NCI-H2107 (cell line): ENCODE measurements around the gene EXOC4.

Experiments used
- DNase-seq: peaks from one replicate; lab custom pipeline; 2025; lab: John Stamatoyannopoulos, UW

Gene EXOC4

DNA sequence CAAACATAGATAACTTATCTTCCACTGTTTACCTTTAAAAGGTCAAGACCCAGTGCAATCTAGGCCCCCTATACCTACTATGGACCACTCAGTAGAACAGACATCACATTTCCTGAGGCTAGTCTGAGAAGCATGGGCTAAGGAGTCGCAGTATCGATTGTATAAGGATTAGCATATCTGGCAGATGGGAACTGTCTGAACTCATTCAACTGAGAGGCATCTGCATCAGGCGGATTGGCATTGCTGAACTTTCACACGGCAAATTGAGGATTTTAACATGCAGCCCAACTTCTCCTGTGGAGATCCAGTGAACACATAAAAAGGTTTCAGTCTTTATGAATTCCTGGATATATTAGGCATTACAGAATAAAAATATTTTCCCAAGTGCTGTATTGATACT lies 785.1 kb downstream of the EXOC4 start:
- DNase-seq, result no peak

- DNase-seq, result no peak
These were observed 788.1 kb downstream of the EXOC4 start for GRCh38 chr7:134040988-134041387.

DNA sequence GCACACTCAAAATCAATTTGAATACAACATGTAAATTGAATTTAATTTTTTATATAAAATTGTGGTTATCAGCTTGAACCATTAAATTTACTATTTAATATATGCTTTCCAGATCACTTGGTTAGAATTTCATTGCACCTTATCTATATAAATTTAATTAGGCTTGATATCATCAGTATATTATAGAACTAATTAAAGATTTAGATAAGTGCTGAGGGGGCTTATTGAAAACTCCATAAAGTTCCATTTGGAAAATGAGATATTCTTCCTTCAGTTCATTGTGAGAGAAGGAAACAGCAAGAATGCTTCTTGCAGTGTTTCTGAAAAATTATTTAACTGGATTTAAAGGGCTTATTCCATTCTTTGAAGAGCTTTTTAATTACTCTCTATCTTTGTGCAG lies 788.6 kb downstream of the EXOC4 start:
- DNase-seq, result no peak

DNA sequence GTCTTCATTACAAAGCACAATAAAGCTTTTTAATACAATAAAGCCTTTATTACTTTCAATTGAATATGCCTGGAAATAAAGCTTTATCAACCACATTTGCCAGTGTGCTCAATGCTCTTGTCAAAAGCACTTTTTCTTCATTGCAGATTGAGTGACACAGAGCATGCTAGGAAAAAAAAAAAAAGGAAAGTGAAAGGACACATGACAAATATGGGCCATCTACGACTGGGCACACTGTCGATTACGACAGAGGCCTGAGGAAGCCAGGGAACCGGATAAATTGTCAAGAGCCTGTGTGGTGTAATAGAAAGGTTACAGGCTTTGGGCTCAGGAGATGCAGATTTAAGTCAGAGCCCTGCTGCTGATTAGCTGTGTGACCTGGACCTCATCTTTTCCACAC lies 789.4 kb downstream of the EXOC4 start:
- no peak for DNase-seq

- no peak for DNase-seq
These were observed 791.8 kb downstream of the EXOC4 start for GRCh38 chr7:134044682-134045081.

DNA sequence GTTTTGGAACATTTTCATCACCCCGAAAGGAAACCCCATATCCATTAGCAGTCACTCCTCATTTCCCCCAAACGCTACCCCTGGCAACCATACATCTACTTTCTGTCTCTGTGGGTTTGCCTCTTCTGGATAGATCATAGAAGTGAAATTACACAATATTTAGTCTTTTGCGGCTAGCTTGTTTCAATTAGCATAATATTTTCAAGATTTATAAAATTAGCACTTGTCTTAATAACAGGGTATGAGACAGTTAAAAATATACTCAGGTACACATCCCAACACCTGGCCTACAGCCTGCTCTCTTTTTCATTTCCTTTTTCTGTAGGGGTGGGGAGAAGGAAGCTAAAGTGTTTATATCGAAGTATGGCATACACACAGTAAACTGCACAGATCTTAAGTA lies 792.8 kb downstream of the EXOC4 start:
- DNase-seq, result no peak

- DNase-seq, result no peak
These were observed 793.8 kb downstream of the EXOC4 start for GRCh38 chr7:134046594-134047128.

GRCh38 chr7:134047675-134048074 lies 794.8 kb downstream of the EXOC4 start:
- DNase-seq, result no peak

DNA sequence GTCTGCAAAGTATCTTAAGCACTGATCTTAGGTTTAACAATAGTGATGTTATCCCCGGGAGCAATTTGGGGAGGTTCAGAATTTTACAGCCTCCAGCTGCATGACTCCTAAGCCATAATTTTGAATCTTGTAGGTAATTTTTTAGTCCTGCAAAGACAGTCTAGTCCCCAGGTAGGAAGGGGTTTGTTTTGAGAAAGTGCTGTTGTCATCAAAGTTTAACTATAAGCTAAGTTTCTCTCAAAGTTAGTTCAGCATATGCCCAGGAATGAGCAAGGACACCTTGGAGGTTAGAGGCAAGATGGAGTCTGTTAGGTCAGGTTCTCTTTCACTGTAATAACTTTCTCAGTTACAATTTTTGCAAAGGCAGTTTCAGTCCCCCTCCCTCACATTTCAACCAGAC lies 795.3 kb downstream of the EXOC4 start:
- no peak for DNase-seq

- no peak for DNase-seq
These were observed 798.1 kb downstream of the EXOC4 start for GRCh38 chr7:134051020-134051419.

GRCh38 chr7:134056816-134057215 lies 803.9 kb downstream of the EXOC4 start:
- no peak for DNase-seq

DNA sequence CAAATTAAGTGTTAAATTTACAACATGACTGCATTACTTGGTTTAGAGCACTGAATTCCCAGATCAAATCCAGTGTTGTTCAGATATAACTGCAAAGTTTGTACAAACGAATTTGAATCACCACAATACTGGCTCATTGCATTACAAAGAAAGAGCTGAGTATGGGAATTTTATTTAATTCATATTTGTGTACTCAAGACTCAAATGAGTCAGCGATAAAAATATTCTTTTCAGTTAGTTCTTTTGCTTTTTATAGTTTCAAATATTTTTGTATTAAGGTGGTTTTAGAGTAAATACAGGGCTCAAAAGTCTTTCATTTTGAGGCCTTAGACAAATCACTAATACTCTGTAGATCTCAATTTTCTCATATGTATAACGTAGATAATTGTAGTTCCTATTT lies 805.6 kb downstream of the EXOC4 start:
- DNase-seq, result no peak

GRCh38 chr7:134058980-134059379 lies 806.1 kb downstream of the EXOC4 start:
- DNase-seq, result no peak

DNA sequence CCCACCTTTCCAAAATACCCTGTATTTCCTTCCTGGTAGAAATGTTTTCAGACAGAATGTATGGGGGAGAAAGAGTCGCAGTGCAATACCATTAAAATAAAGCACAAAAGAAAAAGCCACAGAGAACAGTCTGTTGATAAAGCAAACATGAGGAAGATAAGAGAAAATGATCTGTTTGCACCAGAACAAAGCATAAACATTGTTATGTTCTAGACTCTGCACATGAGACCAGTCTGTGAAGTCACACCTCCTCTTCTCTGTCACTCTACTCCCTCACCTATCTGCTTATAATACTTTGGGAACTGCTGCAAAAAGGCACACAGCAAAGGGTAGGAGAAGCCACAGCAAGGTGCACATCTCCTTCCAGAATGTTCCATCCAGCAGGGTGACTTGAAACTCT lies 807.0 kb downstream of the EXOC4 start:
- no peak for DNase-seq

GRCh38 chr7:134060874-134061273 lies 808.0 kb downstream of the EXOC4 start:
- no peak for DNase-seq

DNA sequence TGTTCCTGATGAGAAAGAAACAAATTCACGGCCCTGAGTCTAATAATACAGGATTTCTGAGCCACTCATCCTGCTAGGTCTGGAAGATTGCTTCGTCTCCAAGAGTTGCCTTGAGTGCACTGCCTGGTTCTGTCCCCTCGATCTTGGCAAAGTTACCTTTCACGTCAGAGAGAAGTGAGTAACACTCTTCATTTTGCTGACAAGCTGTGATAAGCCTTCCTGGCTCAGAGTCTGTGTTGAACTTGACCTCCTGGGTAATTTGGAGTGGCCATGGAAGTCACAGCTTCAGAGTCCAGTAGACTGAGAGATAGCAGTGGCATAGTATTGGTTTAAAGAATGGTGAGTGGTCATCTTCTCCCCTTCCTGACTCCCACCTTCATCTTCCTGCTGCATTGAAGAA lies 809.6 kb downstream of the EXOC4 start:
- DNase-seq, result no peak

GRCh38 chr7:134065415-134065814 lies 812.5 kb downstream of the EXOC4 start:
- no peak for DNase-seq

DNA sequence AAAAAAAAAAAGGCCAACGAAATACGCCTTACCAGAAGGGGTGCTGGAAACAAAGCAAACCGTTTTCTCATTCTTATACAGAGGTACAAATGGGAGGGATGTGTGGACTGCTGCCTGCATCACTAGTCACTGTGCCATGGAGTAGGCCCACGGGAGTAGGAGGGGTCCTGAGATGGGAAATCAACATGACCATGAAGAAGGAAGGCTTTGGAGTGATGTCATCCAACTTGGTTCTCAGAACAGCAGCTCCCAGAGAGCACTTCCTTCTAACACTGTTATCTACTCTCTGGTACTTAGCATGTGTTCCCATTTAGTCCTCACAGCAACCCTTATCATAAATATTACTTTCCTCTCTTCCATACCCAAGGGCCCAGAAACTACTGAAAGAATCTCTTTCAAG lies 814.3 kb downstream of the EXOC4 start:
- DNase-seq, result no peak

DNA sequence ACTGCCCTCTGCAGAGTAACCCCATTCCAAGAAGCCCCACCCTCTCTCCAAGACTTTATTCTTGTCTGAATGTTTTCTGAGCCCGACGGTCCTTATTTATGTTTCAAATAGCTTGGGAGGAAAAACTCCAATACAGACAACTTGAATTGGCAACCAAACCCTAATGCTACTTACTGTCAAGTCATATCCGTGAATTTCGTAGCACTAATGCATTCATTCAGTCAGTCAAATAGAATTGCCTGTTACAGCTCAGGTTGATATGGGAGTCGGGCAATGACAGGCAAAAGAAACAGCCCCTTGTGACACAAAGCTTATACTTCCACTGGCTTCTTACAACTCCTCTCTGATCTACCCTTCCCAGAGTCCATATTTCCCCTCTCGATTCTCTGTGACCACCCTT lies 815.8 kb downstream of the EXOC4 start:
- DNase-seq, result no peak

GRCh38 chr7:134069187-134069586 lies 816.3 kb downstream of the EXOC4 start:
- DNase-seq, result no peak

DNA sequence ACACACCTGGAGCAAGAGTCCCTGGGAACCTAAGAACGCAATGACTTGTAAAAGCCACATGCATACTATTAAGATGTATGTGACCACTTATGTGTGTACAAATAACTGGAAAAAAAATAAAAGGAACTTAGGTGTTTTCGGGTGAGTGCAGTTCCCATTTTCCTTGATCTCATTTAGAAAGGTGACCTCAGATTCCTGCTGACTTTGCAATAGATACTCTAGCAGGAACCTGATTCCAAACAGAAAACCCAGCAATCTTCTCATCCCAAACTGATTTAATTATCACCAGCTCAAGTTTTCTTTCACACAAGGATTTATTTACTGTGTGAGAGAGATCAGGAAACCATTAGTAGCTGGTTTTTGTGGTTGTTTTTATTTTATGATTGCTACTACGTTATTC lies 817.8 kb downstream of the EXOC4 start:
- no peak for DNase-seq

DNA sequence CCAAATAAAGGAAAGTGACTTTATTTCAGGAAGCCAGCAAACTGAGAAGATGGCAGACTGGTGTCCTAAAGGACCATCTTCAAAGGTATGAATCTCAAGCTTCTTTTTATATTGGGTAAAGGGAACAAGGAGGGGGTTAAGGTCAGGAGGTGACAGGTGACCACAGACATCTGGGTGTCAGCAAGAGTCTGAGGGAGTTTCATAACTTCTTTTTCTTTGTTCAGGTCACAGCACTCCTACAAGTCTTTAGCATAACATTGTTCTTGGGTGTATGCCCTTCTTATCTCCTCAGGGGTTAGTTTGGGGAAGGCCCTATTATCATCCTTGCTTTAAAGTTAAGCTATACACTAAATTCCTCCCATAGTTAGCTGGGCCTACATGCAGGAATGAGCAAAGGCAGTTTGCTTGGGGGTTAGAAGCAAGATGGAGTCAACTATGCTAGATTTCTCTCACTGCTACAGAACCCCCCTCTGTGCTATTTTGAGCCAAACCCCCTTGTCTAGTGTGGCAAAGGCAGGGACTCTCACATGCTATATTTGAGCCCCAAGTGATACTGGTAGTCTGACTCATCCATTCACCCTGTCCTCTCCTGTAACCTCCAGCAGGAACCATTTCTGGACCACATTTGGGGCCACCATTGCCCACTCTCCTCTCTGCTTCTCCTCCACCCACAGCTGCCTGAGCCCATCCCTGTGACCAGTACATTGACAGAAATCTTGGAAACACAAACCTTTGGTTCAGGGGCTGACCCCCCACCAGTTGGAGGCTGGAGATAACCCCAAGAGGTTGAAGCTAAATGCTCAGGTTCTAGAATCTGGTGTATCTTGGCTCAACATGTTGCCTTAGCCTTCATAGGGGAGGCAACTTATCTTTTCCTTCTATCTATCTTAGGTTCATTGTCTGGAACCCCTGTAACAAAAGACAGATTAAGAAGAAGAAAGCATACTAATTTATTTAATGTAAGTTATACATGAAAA lies 818.8 kb downstream of the EXOC4 start:
- DNase-seq, result no peak

- DNase-seq, result no peak
These were observed 820.4 kb downstream of the EXOC4 start for GRCh38 chr7:134073276-134073675.

- no peak for DNase-seq
These were observed 822.9 kb downstream of the EXOC4 start for GRCh38 chr7:134075799-134076198.
